Small intestine (tissue), 7 donors: Measurements from ENCODE around the gene MYL9. TPM values are rescaled to one million over a fixed set of nuclear protein-coding genes. Genes with fewer than 3 reads are reported as not detected.
A peak's percentile ranks its signal among the peaks of the same experiment; 100 is the strongest.

Experiments
- DNase-seq, 2 donors: peaks; one replicate each; pipeline versions ENCODE4 v3.0.0 to v3.0.0-alpha.2; 2013
- FAIRE-seq: peaks from 2 replicates; lab custom pipeline; 2012; peaks lifted over from hg19 to GRCh38; lab: Jason Lieb, UNC
- H3K27ac ChIP-seq, 3 donors: one replicate each; pipeline ENCODE4 v1.5.1; 2013; ENCODE audit warnings: low read length in 2 of 3, mild to moderate bottlenecking in 2 of 3, control low read depth in 1 of 3, inconsistent platforms in 1 of 3, low read depth in 1 of 3, moderate library complexity in 1 of 3
- H3K27me3 ChIP-seq, 3 donors: one replicate each; pipeline ENCODE4 v1.6.1; 2013; ENCODE audit warnings: low read length in 3 of 3, inconsistent platforms in 1 of 3; ENCODE audit not compliant: control insufficient read depth in 3 of 3, insufficient read depth in 3 of 3
- H3K36me3 ChIP-seq, 3 donors: one replicate each; pipeline ENCODE4 v1.6.1; 2013; ENCODE audit warnings: low read length in 3 of 3, inconsistent platforms in 1 of 3, low read depth in 1 of 3, mild to moderate bottlenecking in 1 of 3, moderate library complexity in 1 of 3; ENCODE audit not compliant: control insufficient read depth in 3 of 3, insufficient read depth in 2 of 3
- H3K4me1 ChIP-seq, 3 donors: one replicate each; pipeline ENCODE4 v1.6.1; 2013; ENCODE audit warnings: low read length in 2 of 3, inconsistent platforms in 1 of 3, low read depth in 1 of 3, mild to moderate bottlenecking in 1 of 3, moderate library complexity in 1 of 3; ENCODE audit not compliant: control insufficient read depth in 3 of 3, insufficient read depth in 2 of 3
- H3K4me3 ChIP-seq, 3 donors: one replicate each; pipeline ENCODE4 v1.5.1; 2013; ENCODE audit warnings: low read length in 3 of 3, control low read depth in 1 of 3, inconsistent platforms in 1 of 3, low read depth in 1 of 3, mild to moderate bottlenecking in 1 of 3, moderate library complexity in 1 of 3
- H3K9me3 ChIP-seq, 2 donors: one replicate each; pipeline ENCODE4 v1.6.1; 2013; ENCODE audit warnings: low read depth in 1 of 2, low read length in 1 of 2; ENCODE audit not compliant: control insufficient read depth in 2 of 2, insufficient read depth in 1 of 2
- WGBS, 3 donors: extraction: QIAGEN DNeasy Blood & Tissue Kit; methylation state at CpG; one replicate each; pipeline ENCODE4 v1.1.7; 2013; 5-methylcytosine and 5-hydroxymethylcytosine counted together
- polyA plus RNA-seq, 4 donors: library from polyadenylated mRNA; stranded (reverse) in 3 of 4; unstranded in 1 of 4; fragments of 200-250 nt in 3 of 4; fragments of 120-200 nt in 1 of 4; gene quantifications; one replicate each; pipeline versions ENCODE4 v1.2.1 to v1.2.3, GENCODE V29; 2013
- donor health status: healthy with polysubstance abuse.
- donor health status: control.
- donor health status: control.
- donor health status: Bipolar disorder and iron deficiency.
- donor health status: healthy.

The MYL9 gene
- polyA plus RNA-seq, 4 donors, result 7.4 to 279 (median 62.9) TPM

DNA sequence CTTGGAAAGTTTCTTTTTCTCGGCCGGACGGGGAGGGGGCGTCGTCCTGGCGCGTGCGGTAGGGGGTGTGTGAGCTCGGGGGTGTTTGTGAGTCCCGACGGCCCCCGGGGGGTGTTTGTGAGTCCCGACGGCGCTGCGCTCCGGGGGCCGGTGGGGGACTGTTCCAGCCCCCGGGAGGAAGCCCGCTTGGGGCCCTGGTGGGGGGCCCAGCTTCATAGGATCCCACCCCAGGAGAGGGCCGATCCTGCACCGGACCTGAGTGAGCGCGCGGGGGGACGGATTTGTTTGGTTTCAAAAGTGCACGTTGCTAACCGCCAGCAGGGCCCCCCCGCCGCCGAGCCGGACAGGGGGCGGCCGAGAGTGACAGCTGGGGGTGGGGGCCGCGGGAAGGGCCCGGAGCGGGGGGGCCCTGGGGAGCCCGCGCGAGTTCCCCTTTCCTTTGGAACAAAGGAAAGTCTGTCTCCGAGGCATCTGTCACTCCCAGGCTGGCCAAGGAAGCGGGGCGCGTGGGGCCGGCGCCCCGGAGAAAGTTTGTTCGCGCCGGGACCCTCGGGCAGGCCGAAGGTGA, 32.6 kb downstream of the MYL9 start:
- H3K27ac ChIP-seq, result peak overlapping the region; percentile 89 to 99 (median 91)
- no peaks in the 10 kb centered on the region for H3K9me3 ChIP-seq
- peaks cover 0 to 17% (median 0%) of the 10 kb centered on the region in 3 donors for H3K36me3 ChIP-seq
- peaks cover 0 to 47% (median 5%) of the 10 kb centered on the region in 3 donors for H3K4me1 ChIP-seq
- FAIRE-seq (no peak), DNase-seq (peak in 1 of 2 donors; percentile 63)
- peak overlapping the region; percentile 82 to 97 (median 82) for H3K4me3 ChIP-seq
- no peaks in the 10 kb centered on the region for H3K27me3 ChIP-seq
- WGBS, 3 donors, result 0 to 1% (median 0%) methylated on average over 33 to 53 of the region's 53 CpGs

DNA sequence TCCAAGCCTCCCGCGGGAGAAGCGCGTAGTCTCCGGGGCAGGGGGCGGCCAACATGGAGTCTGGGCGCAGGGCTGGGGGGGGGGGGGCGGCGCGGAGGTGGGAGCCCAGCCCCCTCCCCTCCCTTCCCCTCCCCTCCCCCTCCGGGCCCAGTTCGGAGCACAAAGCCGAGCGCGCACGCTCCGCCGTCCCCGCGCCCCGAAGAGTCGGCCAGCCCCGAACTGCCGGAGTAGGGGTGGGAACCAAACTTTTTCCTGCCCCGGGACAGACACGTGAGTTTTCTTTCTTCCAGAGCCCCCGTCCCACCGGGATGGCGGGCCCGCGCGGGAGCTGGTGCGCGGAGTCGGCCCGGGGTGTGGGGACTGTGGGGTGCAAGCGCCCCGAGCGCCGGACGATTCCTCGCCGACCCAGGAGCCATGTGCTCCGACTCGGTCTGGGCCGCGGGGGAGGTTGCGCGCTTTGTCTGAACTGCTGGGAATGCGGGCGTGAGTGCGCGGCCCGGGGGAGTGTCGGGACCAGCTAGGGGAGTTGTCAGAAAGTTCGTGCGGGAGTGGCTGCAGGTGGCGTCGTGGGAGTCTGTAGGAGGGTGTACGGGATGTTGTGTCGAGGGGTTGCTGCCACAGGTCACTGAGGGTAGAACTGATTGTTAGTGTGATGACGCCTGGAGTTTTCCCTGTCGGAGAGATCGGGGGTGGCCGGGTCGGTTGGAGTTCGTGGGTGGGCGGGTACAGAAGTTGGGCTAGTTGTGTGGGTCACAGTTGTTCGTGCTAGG, 33.2 kb downstream of the MYL9 start:
- Histone ChIP-seq H3K4me1 (peaks cover 0 to 52% (median 5%) of the 10 kb centered on the region in 3 donors), H3K36me3 (peaks cover 2 to 23% (median 3%) of the 10 kb centered on the region in 3 donors), H3K9me3 (no peaks in the 10 kb centered on the region), H3K4me3 (peak overlapping the region; percentile 82 to 97 (median 82)), H3K27ac (peak overlapping the region; percentile 17 to 99 (median 91)), H3K27me3 (no peaks in the 10 kb centered on the region)
- WGBS, 3 donors, result 0 to 1% (median 1%) methylated on average over 40 to 65 of the region's 69 CpGs
- DNase-seq (peak; percentile 49 to 84), FAIRE-seq (no peak)

- no peaks in the 10 kb centered on the region for H3K9me3 ChIP-seq
- 17 to 32% (median 31%) methylated on average over 1 of the region's 1 CpG for WGBS, 3 donors
- H3K4me3 ChIP-seq, result no peak overlapping the region
- peak overlapping the region in 1 of 3 donors; percentile 99 for H3K27ac ChIP-seq
- FAIRE-seq (no peak), DNase-seq (peak in 1 of 2 donors; percentile 51)
- H3K27me3 ChIP-seq, result no peaks in the 10 kb centered on the region
- H3K36me3 ChIP-seq, result peaks cover 4 to 34% (median 10%) of the 10 kb centered on the region in 3 donors
- peaks cover 0 to 64% (median 5%) of the 10 kb centered on the region in 3 donors for H3K4me1 ChIP-seq
These were observed 34.7 kb downstream of the MYL9 start for GRCh38 chr20:36576081-36576445.

- Histone ChIP-seq H3K27me3 (no peaks in the 10 kb centered on the region), H3K4me3 (no peak overlapping the region), H3K27ac (peak overlapping the region in 1 of 3 donors; percentile 95), H3K9me3 (no peaks in the 10 kb centered on the region), H3K4me1 (peaks cover 0 to 53% (median 5%) of the 10 kb centered on the region in 3 donors), H3K36me3 (peaks cover 4 to 56% (median 10%) of the 10 kb centered on the region in 3 donors)
- FAIRE-seq (no peak), DNase-seq (peak in 1 of 2 donors; percentile 50)
- WGBS, 3 donors, result 89 to 92% (median 91%) methylated on average over 15 of the region's 15 CpGs
These were observed 37.2 kb downstream of the MYL9 start for GRCh38 chr20:36578356-36579041.

DNA sequence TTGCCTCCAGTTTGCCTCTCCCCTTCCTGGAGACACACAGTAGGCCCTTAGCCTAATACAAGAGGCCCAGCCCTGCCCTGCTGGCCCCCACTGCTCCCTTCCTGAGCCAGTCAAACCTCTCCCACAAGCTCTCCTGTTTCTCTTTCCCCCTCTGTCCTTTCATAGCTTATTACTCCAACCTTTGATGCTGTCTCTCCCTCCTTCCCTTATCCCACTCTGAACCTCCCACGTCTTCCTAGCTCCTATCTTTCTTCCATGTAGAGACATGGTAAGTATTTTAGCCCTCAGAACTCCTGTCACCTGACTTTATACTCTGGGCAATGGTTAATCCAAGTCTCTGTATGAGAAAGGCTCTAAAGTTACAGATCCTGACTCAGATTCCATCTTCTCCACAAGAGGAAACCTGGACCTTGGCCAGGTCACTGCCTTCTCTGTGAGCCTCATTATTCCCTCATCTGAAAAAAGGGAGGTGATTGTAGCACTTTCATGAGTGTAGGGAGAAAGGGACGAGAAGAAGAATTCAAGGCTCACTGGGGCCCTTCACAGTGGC, 38.8 kb downstream of the MYL9 start:
- H3K9me3 ChIP-seq, result no peaks in the 10 kb centered on the region
- peaks cover 0 to 59% (median 4%) of the 10 kb centered on the region in 3 donors for H3K4me1 ChIP-seq
- no peak for FAIRE-seq
- H3K27me3 ChIP-seq, result no peaks in the 10 kb centered on the region
- DNase-seq, result peak in 1 of 2 donors; percentile 90
- H3K27ac ChIP-seq, result peak overlapping the region in 1 of 3 donors; percentile 95
- no peak overlapping the region for H3K4me3 ChIP-seq
- peaks cover 4 to 64% (median 10%) of the 10 kb centered on the region in 3 donors for H3K36me3 ChIP-seq
- WGBS, 3 donors, result 82 to 90% (median 89%) methylated on average over 2 of the region's 2 CpGs

GRCh38 chr20:36582322-36582721, 41.0 kb downstream of the MYL9 start:
- Histone ChIP-seq H3K4me1 (peaks cover 0 to 45% (median 0%) of the 10 kb centered on the region in 3 donors), H3K9me3 (no peaks in the 10 kb centered on the region), H3K4me3 (no peak overlapping the region), H3K27ac (no peak overlapping the region), H3K27me3 (no peaks in the 10 kb centered on the region), H3K36me3 (peaks cover 4 to 77% (median 10%) of the 10 kb centered on the region in 3 donors)
- WGBS, 3 donors, result 67 to 88% (median 75%) methylated on average over 4 of the region's 4 CpGs
- FAIRE-seq (no peak), DNase-seq (no peak)

DNA sequence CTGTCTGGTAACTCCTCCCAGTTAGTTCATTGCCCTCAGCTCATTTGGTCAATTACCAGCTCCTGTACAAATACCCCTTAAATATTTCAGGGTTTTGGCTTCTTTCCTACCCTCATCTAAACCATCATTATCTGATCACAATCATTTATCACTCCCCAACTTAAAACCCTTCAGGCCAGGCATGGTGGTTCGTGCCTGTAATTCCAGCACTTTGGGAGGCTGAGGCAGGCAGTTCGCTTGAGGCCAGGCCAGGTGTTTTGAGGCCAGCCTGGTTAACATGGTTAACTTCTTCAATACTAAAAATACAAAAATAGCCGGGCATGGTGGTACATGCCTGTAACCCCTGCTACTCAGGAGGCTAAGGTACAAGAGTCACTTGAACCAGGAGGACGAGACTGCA, 41.5 kb downstream of the MYL9 start:
- WGBS, 3 donors, result 91 to 98% (median 94%) methylated on average over 4 of the region's 4 CpGs
- Histone ChIP-seq H3K9me3 (no peaks in the 10 kb centered on the region), H3K4me1 (peaks cover 0 to 42% (median 0%) of the 10 kb centered on the region in 3 donors), H3K36me3 (peaks cover 4 to 80% (median 10%) of the 10 kb centered on the region in 3 donors), H3K27ac (no peak overlapping the region), H3K27me3 (no peaks in the 10 kb centered on the region), H3K4me3 (no peak overlapping the region)
- no peak for DNase-seq
- no peak for FAIRE-seq

- peak overlapping the region in 1 of 3 donors; percentile 92 for H3K27ac ChIP-seq
- no peaks in the 10 kb centered on the region for H3K9me3 ChIP-seq
- 50 to 85% (median 78%) methylated on average over 2 of the region's 2 CpGs for WGBS, 3 donors
- H3K4me3 ChIP-seq, result no peak overlapping the region
- H3K27me3 ChIP-seq, result no peaks in the 10 kb centered on the region
- peaks cover 4 to 79% (median 12%) of the 10 kb centered on the region in 3 donors for H3K36me3 ChIP-seq
- H3K4me1 ChIP-seq, result peaks cover 0 to 30% (median 0%) of the 10 kb centered on the region in 3 donors
- DNase-seq (peak in 1 of 2 donors; percentile 78), FAIRE-seq (no peak)
These were observed 42.7 kb downstream of the MYL9 start for GRCh38 chr20:36584018-36584481.
